RWPE1 (cell line): ENCODE results near the gene NFIX.

Experiments
- CTCF ChIA-PET: fragments of 350-600 bp; sonication (Branson Sonifier 250); formaldehyde crosslinking; extraction: SDS; loops from one replicate; lab custom pipeline; 2021; lab: Yijun Ruan, JAX
- POLR2A ChIA-PET: fragments of 400-600 bp; formaldehyde crosslinking; extraction: SDS; loops from one replicate; lab custom pipeline; 2020; ENCODE audit warnings: antibody characterized with exemption; ENCODE audit not compliant: low non-redundant PET; lab: Yijun Ruan, JAX
- DNase-seq: peaks from one replicate; pipeline ENCODE4 v3.0.0; 2012; ENCODE audit warnings: low spot score
- H3K27ac ChIP-seq: fragments of 450-650 bp; 2 replicates; pipeline ENCODE4 v1.5.1; 2017
- TF ChIP-seq, protein P1 (sequence below): fragments of 450-650 bp; conservative IDR thresholded peaks from 2 replicates; pipeline ENCODE4 v1.5.1; 2017; ENCODE audit warnings: low read depth, mild to moderate bottlenecking

NFIX gene

DNA sequence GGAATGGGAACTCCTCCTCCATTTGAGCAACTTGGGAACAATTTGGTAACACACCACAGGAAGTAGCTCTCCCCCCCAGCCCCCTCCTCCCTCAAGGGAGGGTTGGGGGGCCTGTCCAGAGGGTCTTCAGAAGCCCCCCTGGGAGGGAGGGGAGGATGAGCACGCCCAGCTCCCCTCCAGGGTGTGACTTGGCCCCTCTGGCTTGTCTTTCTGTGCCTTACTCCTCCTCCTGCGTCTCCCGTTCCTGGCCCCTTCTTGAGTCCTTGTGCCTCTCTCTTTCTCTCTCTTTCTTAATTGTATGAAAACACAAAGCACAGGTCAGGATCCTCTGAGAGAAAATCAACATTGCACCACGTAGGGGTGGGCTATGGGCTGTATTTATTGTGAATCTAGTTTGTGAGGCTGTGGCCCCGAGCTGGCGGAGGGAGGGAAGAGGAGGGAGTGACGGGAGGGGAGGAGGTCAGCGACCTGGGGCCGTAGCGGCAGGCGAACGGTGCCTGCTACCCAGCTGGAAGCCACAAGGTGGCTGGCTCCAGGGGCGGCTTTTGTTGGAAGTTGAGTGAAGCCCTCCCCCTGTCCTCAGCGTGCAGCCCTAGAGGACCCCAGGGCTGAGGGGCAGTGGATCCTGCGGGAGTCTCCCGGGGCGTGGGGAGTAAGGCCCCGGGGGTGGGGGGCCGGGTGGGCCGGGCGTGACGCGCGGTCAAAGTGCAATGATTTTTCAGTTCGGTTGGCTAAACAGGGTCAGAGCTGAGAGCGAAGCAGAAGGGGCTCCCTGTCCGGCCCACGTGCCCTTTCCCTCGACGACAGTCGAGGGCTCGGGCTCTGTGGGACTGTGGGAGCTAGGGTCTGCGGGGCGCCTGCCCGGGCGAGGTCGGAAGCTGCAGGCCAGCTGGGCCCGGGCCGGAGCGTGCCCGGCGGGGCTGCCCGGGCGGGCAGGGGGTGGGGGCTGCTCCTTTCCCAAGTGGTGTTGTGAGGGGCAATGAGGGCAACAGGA lies 101.0 kb downstream of the NFIX start:
- H3K27ac ChIP-seq = peak overlapping the region; percentile 49
- ChIA-PET CTCF (interaction anchor here (0.6 to 3.4 kb wide), 5 partner anchors 13 to 707 kb away, joined by 3 to 35 read pairs (median 3); no protein-coding TSS in a partner anchor), POLR2A (no interaction called here)
- TF ChIP-seq, protein P1, sequence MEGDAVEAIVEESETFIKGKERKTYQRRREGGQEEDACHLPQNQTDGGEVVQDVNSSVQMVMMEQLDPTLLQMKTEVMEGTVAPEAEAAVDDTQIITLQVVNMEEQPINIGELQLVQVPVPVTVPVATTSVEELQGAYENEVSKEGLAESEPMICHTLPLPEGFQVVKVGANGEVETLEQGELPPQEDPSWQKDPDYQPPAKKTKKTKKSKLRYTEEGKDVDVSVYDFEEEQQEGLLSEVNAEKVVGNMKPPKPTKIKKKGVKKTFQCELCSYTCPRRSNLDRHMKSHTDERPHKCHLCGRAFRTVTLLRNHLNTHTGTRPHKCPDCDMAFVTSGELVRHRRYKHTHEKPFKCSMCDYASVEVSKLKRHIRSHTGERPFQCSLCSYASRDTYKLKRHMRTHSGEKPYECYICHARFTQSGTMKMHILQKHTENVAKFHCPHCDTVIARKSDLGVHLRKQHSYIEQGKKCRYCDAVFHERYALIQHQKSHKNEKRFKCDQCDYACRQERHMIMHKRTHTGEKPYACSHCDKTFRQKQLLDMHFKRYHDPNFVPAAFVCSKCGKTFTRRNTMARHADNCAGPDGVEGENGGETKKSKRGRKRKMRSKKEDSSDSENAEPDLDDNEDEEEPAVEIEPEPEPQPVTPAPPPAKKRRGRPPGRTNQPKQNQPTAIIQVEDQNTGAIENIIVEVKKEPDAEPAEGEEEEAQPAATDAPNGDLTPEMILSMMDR = no peak
- DNase-seq = no peak

GRCh38 chr19:13097033-13097462 lies 101.8 kb downstream of the NFIX start:
- no peak for DNase-seq
- TF ChIP-seq, protein P1 = no peak
- no peak overlapping the region for H3K27ac ChIP-seq
- CTCF ChIA-PET = interaction anchor here (0.6 kb wide), 1 partner anchor 66 kb away, joined by 3 read pairs; no protein-coding TSS in a partner anchor
- POLR2A ChIA-PET = no interaction called here

DNA sequence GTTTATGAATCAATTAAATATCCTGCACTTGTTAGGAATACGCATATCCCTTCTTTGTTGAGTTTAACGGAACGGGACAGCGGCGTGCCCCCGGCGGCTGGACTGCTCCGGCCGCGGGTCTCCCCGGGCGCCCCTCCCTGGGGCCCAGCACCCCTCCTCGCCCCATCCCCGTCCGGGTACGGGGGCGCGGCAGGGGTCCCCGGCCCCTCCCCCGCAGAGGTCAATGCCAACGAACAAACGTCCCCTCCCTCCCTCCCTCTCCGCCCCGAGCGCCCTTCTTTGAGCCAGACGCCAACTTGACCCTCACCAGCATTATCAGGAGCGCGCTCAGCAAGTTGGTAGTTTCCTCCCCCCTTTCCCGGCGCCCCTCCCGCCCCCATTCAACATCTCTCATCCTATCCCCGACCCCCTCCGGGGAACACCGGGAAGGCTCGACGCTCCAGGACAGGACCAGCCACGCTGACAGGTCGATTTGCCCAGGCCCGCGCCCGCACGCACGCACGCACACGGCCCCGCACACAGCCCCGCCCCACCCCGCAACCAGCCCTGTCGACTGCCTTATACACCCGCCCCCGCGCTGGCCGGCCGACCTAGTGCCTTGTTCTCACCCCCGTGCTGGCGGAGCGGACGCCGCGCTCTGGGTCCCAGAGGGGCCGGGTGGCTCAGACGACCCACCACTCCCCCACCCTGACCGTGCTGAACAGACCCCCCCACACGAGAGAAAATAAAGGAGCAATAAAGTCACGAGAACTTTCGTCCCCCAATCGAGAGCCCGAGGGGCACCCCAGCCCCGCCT lies 102.4 kb downstream of the NFIX start:
- H3K27ac ChIP-seq = peak overlapping the region; percentile 16
- TF ChIP-seq, protein P1 = no peak
- CTCF ChIA-PET = interaction anchor here (0.6 kb wide), 1 partner anchor 66 kb away, joined by 3 read pairs; no protein-coding TSS in a partner anchor
- DNase-seq = no peak
- POLR2A ChIA-PET = no interaction called here

GRCh38 chr19:13098277-13099072 lies 103.2 kb downstream of the NFIX start:
- H3K27ac ChIP-seq = peak overlapping the region; percentile 16

DNA sequence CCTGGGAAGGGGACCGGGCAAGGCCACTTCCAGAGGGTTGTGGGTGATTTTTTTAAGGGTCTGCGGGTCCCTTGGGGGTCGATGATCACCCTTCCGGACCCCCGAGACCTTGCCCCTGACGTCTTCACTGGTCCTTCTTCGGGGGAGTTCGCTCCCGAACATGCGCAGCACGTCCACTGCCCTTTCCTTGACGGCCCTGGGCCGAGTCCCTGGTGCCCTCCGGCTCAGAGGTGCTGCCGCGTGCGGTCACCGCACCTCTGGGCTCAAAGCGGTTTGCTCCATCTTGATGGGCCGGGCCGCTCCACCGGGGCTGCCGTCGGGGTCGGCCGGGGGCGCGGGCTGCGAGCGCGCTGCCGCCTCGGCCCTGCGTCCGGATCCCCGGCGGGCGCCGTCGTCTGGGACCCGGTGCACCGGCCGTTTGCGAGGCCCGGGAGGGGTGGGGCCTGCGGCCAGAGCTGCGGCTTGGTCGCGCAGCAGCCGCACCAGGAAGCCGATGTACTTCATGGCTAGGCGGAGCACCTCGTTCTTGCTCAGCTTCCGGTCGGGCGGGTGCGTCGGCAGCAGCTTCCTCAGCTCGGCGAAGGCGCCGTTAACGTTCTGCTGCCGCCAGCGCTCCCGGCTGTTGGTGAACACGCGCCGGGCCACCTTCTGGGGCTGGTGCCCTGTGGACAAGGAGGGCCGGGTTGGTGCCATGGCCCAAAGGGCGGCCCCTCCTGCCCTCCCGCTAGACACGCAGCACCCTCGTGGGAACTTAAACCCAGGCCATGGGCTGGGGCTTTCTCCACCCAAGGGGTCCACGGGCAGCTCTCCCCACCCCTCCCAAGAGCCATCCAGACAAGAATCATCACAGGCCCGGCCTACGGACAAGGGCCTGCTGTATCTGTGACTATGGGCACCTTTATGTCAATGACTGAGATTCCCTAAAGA lies 104.1 kb downstream of the NFIX start:
- H3K27ac ChIP-seq = peak overlapping the region; percentile 42
- no peak for DNase-seq
- CTCF ChIA-PET = interaction anchor here (2.7 kb wide), 1 partner anchor 122 kb away, joined by 10 read pairs; no protein-coding TSS in a partner anchor

More at GRCh38 chr19:13098277-13099072, 103.2 kb downstream of the NFIX start:
- ChIA-PET CTCF (no interaction called here), POLR2A (no interaction called here)
- TF ChIP-seq, protein P1 = no peak
- DNase-seq = no peak

More for the DNA sequence above, 104.1 kb downstream of the NFIX start:
- TF ChIP-seq, protein P1 = no peak
- POLR2A ChIA-PET = no interaction called here
